HepG2 (cell line): Measurements from ENCODE around the gene CCR9. TPM values are rescaled to one million over a fixed set of nuclear protein-coding genes. Genes with fewer than 3 reads are reported as not detected.
A peak's percentile ranks its signal among the peaks of the same experiment; 100 is the strongest.

Experiments used
- ATAC-seq: fragments of 200-7000 bp; cut with Tn5 transposase; 3 replicates; pipeline ENCODE4 v1.9.1; 2020; ENCODE audit warnings: mild to moderate bottlenecking, moderate library complexity
- BruUV-seq: library from RNA; stranded (reverse); fragments of 400-500 nt; replicated peaks from 2 replicates; lab custom pipeline; 2021; lab: Mats Ljungman, UMichigan
- CTCF ChIA-PET: fragments of 300-600 bp; formaldehyde crosslinking; extraction: SDS; loops from one replicate; lab custom pipeline; 2021; ENCODE audit warnings: low total read pairs, inconsistent platforms, low intra/inter-chr PET ratio; lab: Yijun Ruan, JAX
- POLR2A ChIA-PET: fragments of 350-600 bp; sonication (Branson Sonifier 250); formaldehyde crosslinking; loops from one replicate; lab custom pipeline; 2020; ENCODE audit warnings: antibody characterized with exemption, inconsistent platforms; lab: Yijun Ruan, JAX
- DNase-seq: peaks from one replicate; pipeline ENCODE4 v3.0.0-alpha.2; 2015; ENCODE audit warnings: low spot score
- FAIRE-seq: peaks from 3 replicates; lab custom pipeline; 2011; peaks lifted over from hg19 to GRCh38; lab: Jason Lieb, UNC
- H2AFZ ChIP-seq: one replicate; pipeline ENCODE4 v1.6.1; 2011; ENCODE audit warnings: low read length, inconsistent platforms
- H3K27ac ChIP-seq: fragments of 300-600 bp; 3 replicates; pipeline ENCODE4 v1.8.0; 2011; ENCODE audit warnings: mixed run types, mild to moderate bottlenecking, mixed read lengths, low read length, inconsistent platforms; ENCODE audit not compliant: insufficient read depth; ENCODE audit errors: extremely low read length
- H3K27me3 ChIP-seq, 2 experiments: fragments of 200-600 bp in 1 of 2; 2 replicates in 1 of 2; 3 replicates in 1 of 2; pipeline versions ENCODE4 v1.6.0 to v1.8.0; 2011; ENCODE audit warnings: low read length in 2 of 2, mild to moderate bottlenecking in 2 of 2, moderate library complexity in 2 of 2, inconsistent platforms in 1 of 2; ENCODE audit not compliant: insufficient read depth in 2 of 2, control insufficient read depth in 1 of 2
- H3K36me3 ChIP-seq, 2 experiments: fragments of 200-600 bp in 1 of 2; replicated peaks in 1 of 2; 2 replicates in 1 of 2; 3 replicates in 1 of 2; pipeline versions ENCODE4 v1.5.1 to v1.8.0; 2011; ENCODE audit warnings: low read length in 2 of 2, inconsistent platforms in 1 of 2; ENCODE audit not compliant: insufficient read depth in 2 of 2, control insufficient read depth in 1 of 2
- H3K4me1 ChIP-seq: 2 replicates; pipeline ENCODE4 v1.5.1; 2012; ENCODE audit warnings: low read length, inconsistent platforms; ENCODE audit not compliant: insufficient read depth
- H3K4me2 ChIP-seq: 2 replicates; pipeline ENCODE4 v1.6.0; 2011; ENCODE audit warnings: low read depth, low read length, inconsistent platforms
- H3K4me3 ChIP-seq, 3 experiments: fragments of 200-600 bp in 1 of 3; sonication (generic), shearing (Covaris generic) in 1 of 3; replicated peaks in 1 of 3; 2 replicates each; pipeline ENCODE4 v1.5.1; 2011 to 2016; ENCODE audit warnings: low read length in 3 of 3, inconsistent platforms in 2 of 3, low read depth in 2 of 3, mild to moderate bottlenecking in 2 of 3, control low read depth in 1 of 3, mixed read lengths in 1 of 3; ENCODE audit not compliant: insufficient read depth in 1 of 3
- H3K79me2 ChIP-seq: one replicate; pipeline ENCODE4 v1.6.1; 2011; ENCODE audit warnings: low read length, inconsistent platforms; ENCODE audit not compliant: insufficient read depth
- H3K9ac ChIP-seq: 2 replicates; pipeline ENCODE4 v1.6.0; 2011; ENCODE audit warnings: mild to moderate bottlenecking, low read depth, low read length, inconsistent platforms; ENCODE audit not compliant: insufficient read depth
- H3K9me3 ChIP-seq: 2 replicates; pipeline ENCODE4 v1.5.1; 2012; ENCODE audit warnings: mild to moderate bottlenecking, low read length
- H4K20me1 ChIP-seq: 2 replicates; pipeline ENCODE4 v1.6.0; 2011; ENCODE audit warnings: inconsistent platforms, mild to moderate bottlenecking, low read length, moderate library complexity; ENCODE audit not compliant: insufficient read depth
- AKAP8 ChIP-seq: sonication (generic); formaldehyde crosslinking; IDR thresholded peaks from 2 replicates; pipeline ENCODE4 v1.5.1; 2020; ENCODE audit warnings: mild to moderate bottlenecking, missing genetic modification reagents
- ATF4 ChIP-seq, 2 experiments: fragments of 450-650 bp in 1 of 2; sonication (generic) in 1 of 2; formaldehyde crosslinking; IDR thresholded peaks; 2 replicates each; pipeline versions ENCODE4 v1.5.0 to v1.8.0; 2020 to 2022; ENCODE audit warnings: mild to moderate bottlenecking in 1 of 2, missing genetic modification reagents in 1 of 2
- BHLHE40 ChIP-seq: IDR thresholded peaks from 2 replicates; pipeline ENCODE4 v1.6.1; 2011; ENCODE audit warnings: low read length, improper control_type of control experiment
- HDAC6 ChIP-seq: fragments of 200-600 bp; sonication (generic); IDR thresholded peaks from 2 replicates; pipeline ENCODE4 v1.7.0; 2017; ENCODE audit warnings: mild to moderate bottlenecking, antibody characterized with exemption, low read length, low read depth
- MYPOP ChIP-seq: sonication (generic); formaldehyde crosslinking; IDR thresholded peaks from 2 replicates; pipeline ENCODE4 v1.8.1; 2023; ENCODE audit warnings: mild to moderate bottlenecking, moderate library complexity, missing genetic modification reagents
- TRIM24 ChIP-seq: sonication (generic); formaldehyde crosslinking; IDR thresholded peaks from 2 replicates; pipeline ENCODE4 v1.8.0; 2022; ENCODE audit warnings: mild to moderate bottlenecking, missing genetic modification reagents
- TSC22D2 ChIP-seq: sonication (generic); formaldehyde crosslinking; IDR thresholded peaks from 2 replicates; pipeline ENCODE4 v1.5.1; 2020; ENCODE audit warnings: missing genetic modification reagents, mild to moderate bottlenecking, borderline replicate concordance
- WIZ ChIP-seq: sonication (generic); formaldehyde crosslinking; IDR thresholded peaks from 2 replicates; pipeline ENCODE4 v1.5.1; 2020; ENCODE audit warnings: mild to moderate bottlenecking, missing genetic modification reagents
- ZFP36L2 ChIP-seq: sonication (generic); formaldehyde crosslinking; IDR thresholded peaks from 2 replicates; pipeline ENCODE4 v1.4.0; 2020; ENCODE audit warnings: missing genetic modification reagents
- ZNF142 ChIP-seq: sonication (generic); formaldehyde crosslinking; IDR thresholded peaks from 2 replicates; pipeline ENCODE4 v1.4.0; 2020; ENCODE audit warnings: missing genetic modification reagents
- ZNF234 ChIP-seq: sonication (generic); formaldehyde crosslinking; conservative IDR thresholded peaks from 2 replicates; pipeline ENCODE4 v1.5.1; 2020; ENCODE audit warnings: mild to moderate bottlenecking, missing genetic modification reagents
- ZNF615 ChIP-seq: sonication (generic); formaldehyde crosslinking; IDR thresholded peaks from 2 replicates; pipeline ENCODE4 v1.5.0; 2020; ENCODE audit warnings: mild to moderate bottlenecking, missing genetic modification reagents, borderline replicate concordance
- ZNF761 ChIP-seq: sonication (generic); formaldehyde crosslinking; conservative IDR thresholded peaks from 2 replicates; pipeline ENCODE4 v1.4.0; 2020; ENCODE audit warnings: mild to moderate bottlenecking, missing genetic modification reagents
- ZSCAN31 ChIP-seq: sonication (generic); formaldehyde crosslinking; IDR thresholded peaks from 2 replicates; pipeline ENCODE4 v1.5.0; 2020; ENCODE audit warnings: low read depth, mild to moderate bottlenecking, missing genetic modification reagents
- WGBS: methylation state at CpG from one replicate; pipeline ENCODE4 v1.1.6; 2017; ENCODE audit warnings: low lambda C conversion rate; 5-methylcytosine and 5-hydroxymethylcytosine counted together
- in situ Hi-C: cut with HindIII; loops from 2 replicates; pipeline ENCODE4 v1.10.0; 2017; ENCODE audit warnings: low pct_unique_long_range_greater_than_20kb; ENCODE audit not compliant: extremely low pct_ligation_motif_present
- intact Hi-C: fragments of 100-400 bp; cut with micrococcal nuclease; formaldehyde crosslinking; loops from one replicate; pipeline ENCODE4 v1.10.0; 2022; ENCODE audit not compliant: unreplicated experiment
- polyA plus RNA-seq, 8 experiments: library from polyadenylated mRNA; depleted of rRNA in 3 of 8; stranded (reverse) in 7 of 8; unstranded in 1 of 8; fragments of >200 nt; fragmentation: Illumina TruSeq in 4 of 8; extraction: Trizol in 4 of 8; gene quantifications; 2 replicates each; pipeline versions ENCODE4 v1.2.1 to v1.2.3, GENCODE V29; 2011 to 2016; ENCODE audit warnings: low read depth in 4 of 8, missing spikeins in 1 of 8, mixed read lengths in 1 of 8; ENCODE audit not compliant: insufficient read depth in 1 of 8
- total RNA-seq, 5 experiments: library from RNA; depleted of rRNA; stranded (reverse); fragments of >200 nt; fragmentation: Illumina TruSeq; extraction: Trizol; gene quantifications; 2 replicates each; pipeline ENCODE4 v1.2.3, GENCODE V29; 2016; ENCODE audit warnings: low read depth in 1 of 5
- TF ChIP-seq, protein P1 (sequence below): sonication (generic); formaldehyde crosslinking; IDR thresholded peaks from 2 replicates; pipeline ENCODE4 v1.4.0; 2020; ENCODE audit warnings: missing genetic modification reagents, borderline replicate concordance

Gene CCR9
- total and polyA plus RNA-seq, 2 of the 13 experiments (the other 11 are each of a cell fraction or from before 2014, with no cell fraction given), result not detected

DNA sequence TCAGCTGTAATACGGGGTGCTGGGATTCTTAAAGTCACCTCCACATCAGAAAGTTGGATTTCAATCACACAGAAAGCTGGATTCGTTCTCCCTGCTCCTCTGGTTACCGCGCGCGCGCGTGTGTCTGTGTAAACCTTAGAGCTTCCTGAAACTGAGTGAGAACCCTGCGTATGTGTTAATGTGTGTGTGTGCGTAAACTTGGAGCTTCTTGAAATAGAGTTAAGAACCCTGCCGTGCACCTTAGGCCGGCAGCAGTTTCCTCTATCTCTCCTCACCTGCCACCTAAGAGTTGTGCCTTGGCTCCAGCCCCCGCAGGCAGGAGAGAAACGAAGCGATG lies 45.0 kb upstream of the CCR9 start:
- peak overlapping the region; percentile 80 for H3K4me2 ChIP-seq
- POLR2A ChIA-PET, result no interaction called here
- no peaks in the 10 kb centered on the region; a peak in 1 of 5 replicates for H3K27me3 ChIP-seq
- no peaks in the 10 kb centered on the region for H3K79me2 ChIP-seq
- peaks cover 7% of the 10 kb centered on the region; the same call in 1 of the 2 replicates for H3K9me3 ChIP-seq
- peak; percentile 3 for DNase-seq
- H3K27ac ChIP-seq, result peak overlapping the region; percentile 33
- CTCF ChIA-PET, result no interaction called here
- intact Hi-C loops (no loop called here), in situ Hi-C loops (no loop called here)
- no peak for FAIRE-seq
- ATAC-seq, result peak; percentile 64
- no peaks in the 10 kb centered on the region for H4K20me1 ChIP-seq
- H2AFZ ChIP-seq, result peak overlapping the region; percentile 43
- peak overlapping the region; percentile 74 for H3K9ac ChIP-seq
- BruUV-seq, result TSS peak; percentile 65
- peak overlapping the region; percentile 76 to 91 (median 88) for H3K4me3 ChIP-seq
- H3K36me3 ChIP-seq, result peaks cover 0 to 1% of the 10 kb centered on the region in 2 experiments; a peak in 2 of 5 replicates
- 6% methylated on average over 2 of the region's 15 CpGs for WGBS
- peaks cover 16% of the 10 kb centered on the region for H3K4me1 ChIP-seq
- TF ChIP-seq AKAP8 (CRISPR knock-in tag), result no peak
- TF ChIP-seq ATF4 (CRISPR knock-in tag; IDR thresholded peaks at IDR 0.05), result no peak
- no peak for TF ChIP-seq ZSCAN31 (CRISPR knock-in tag)
- TF ChIP-seq MYPOP (CRISPR knock-in tag), result no peak
- TF ChIP-seq TRIM24, result no peak
- TF ChIP-seq, protein P1, sequence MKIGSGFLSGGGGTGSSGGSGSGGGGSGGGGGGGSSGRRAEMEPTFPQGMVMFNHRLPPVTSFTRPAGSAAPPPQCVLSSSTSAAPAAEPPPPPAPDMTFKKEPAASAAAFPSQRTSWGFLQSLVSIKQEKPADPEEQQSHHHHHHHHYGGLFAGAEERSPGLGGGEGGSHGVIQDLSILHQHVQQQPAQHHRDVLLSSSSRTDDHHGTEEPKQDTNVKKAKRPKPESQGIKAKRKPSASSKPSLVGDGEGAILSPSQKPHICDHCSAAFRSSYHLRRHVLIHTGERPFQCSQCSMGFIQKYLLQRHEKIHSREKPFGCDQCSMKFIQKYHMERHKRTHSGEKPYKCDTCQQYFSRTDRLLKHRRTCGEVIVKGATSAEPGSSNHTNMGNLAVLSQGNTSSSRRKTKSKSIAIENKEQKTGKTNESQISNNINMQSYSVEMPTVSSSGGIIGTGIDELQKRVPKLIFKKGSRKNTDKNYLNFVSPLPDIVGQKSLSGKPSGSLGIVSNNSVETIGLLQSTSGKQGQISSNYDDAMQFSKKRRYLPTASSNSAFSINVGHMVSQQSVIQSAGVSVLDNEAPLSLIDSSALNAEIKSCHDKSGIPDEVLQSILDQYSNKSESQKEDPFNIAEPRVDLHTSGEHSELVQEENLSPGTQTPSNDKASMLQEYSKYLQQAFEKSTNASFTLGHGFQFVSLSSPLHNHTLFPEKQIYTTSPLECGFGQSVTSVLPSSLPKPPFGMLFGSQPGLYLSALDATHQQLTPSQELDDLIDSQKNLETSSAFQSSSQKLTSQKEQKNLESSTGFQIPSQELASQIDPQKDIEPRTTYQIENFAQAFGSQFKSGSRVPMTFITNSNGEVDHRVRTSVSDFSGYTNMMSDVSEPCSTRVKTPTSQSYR (CRISPR knock-in tag), result no peak
- no peak for TF ChIP-seq ZNF615 (CRISPR knock-in tag)
- TF ChIP-seq ZNF234 (CRISPR knock-in tag), result no peak
- no peak for TF ChIP-seq WIZ
- TF ChIP-seq HDAC6, result no peak
- TF ChIP-seq TSC22D2 (CRISPR knock-in tag), result no peak
- no peak for TF ChIP-seq ZNF142 (CRISPR knock-in tag)
- TF ChIP-seq ZFP36L2 (CRISPR knock-in tag), result no peak
- no peak for TF ChIP-seq ZNF761 (CRISPR knock-in tag)
- TF ChIP-seq BHLHE40, result no peak
